HepG2 (cell line): ENCODE results near the gene ZFR. TPM values are rescaled to one million over a fixed set of nuclear protein-coding genes. Genes with fewer than 3 reads are reported as not detected.

Experiments used
- AGO2 ChIP-seq: fragments of 200-400 bp; formaldehyde crosslinking; optimal IDR thresholded peaks from 2 replicates; pipeline ENCODE3; 2017; ENCODE audit warnings: mild to moderate bottlenecking, low read depth, low read length, moderate library complexity
- ARID5B ChIP-seq: IDR thresholded peaks from 2 replicates; pipeline ENCODE4 v1.4.0; 2020; ENCODE audit warnings: mild to moderate bottlenecking, missing genetic modification reagents
- BRD4 ChIP-seq: sonication (generic); formaldehyde crosslinking; IDR thresholded peaks from 2 replicates; pipeline ENCODE4 v1.4.0; 2020; ENCODE audit warnings: missing genetic modification reagents
- CENPX ChIP-seq: sonication (generic); formaldehyde crosslinking; IDR thresholded peaks from 2 replicates; pipeline ENCODE4 v1.9.0; 2021; ENCODE audit warnings: mild to moderate bottlenecking, missing genetic modification reagents, moderate library complexity
- FOXP4 ChIP-seq: sonication (generic); formaldehyde crosslinking; IDR thresholded peaks from 2 replicates; pipeline ENCODE4 v1.4.0; 2020; ENCODE audit warnings: missing genetic modification reagents
- JDP2 ChIP-seq: sonication (generic); formaldehyde crosslinking; IDR thresholded peaks from 2 replicates; pipeline ENCODE4 v1.8.1; 2022; ENCODE audit warnings: missing genetic modification reagents, borderline replicate concordance
- MAFK ChIP-seq, 2 experiments: IDR thresholded peaks in 1 of 2; conservative IDR thresholded peaks in 1 of 2; 2 replicates each; pipeline ENCODE4 v1.6.1; 2011; ENCODE audit warnings: improper control_type of control experiment in 2 of 2, low read length in 2 of 2
- SAP130 ChIP-seq: IDR thresholded peaks from 2 replicates; pipeline ENCODE4 v1.6.1; 2016; ENCODE audit warnings: low read depth
- SPEN ChIP-seq: sonication (generic); formaldehyde crosslinking; IDR thresholded peaks from 2 replicates; pipeline ENCODE4 v1.5.1; 2020; ENCODE audit warnings: low read depth, mild to moderate bottlenecking, missing genetic modification reagents
- TFAP4 ChIP-seq: sonication (generic); IDR thresholded peaks from 2 replicates; pipeline ENCODE4 v1.6.1; 2016; ENCODE audit warnings: low read depth, borderline replicate concordance
- U2AF1 ChIP-seq: fragments of 200-400 bp; formaldehyde crosslinking; optimal IDR thresholded peaks from 2 replicates; pipeline ENCODE3; 2017; ENCODE audit warnings: mild to moderate bottlenecking, low read depth, low read length
- ZBTB33 ChIP-seq: sonication (generic); formaldehyde crosslinking; IDR thresholded peaks from 2 replicates; pipeline ENCODE4 v1.4.0; 2020; ENCODE audit warnings: missing genetic modification reagents
- ZNF350 ChIP-seq: sonication (generic); formaldehyde crosslinking; IDR thresholded peaks from 2 replicates; pipeline ENCODE4 v1.4.0; 2020; ENCODE audit warnings: mild to moderate bottlenecking, low read depth, missing genetic modification reagents, borderline replicate concordance
- ZNF503 ChIP-seq: sonication (generic); formaldehyde crosslinking; IDR thresholded peaks from 2 replicates; pipeline ENCODE4 v1.4.0; 2020; ENCODE audit warnings: missing genetic modification reagents
- ZNF597 ChIP-seq: sonication (generic); formaldehyde crosslinking; IDR thresholded peaks from 2 replicates; pipeline ENCODE4 v1.5.0; 2020; ENCODE audit warnings: missing genetic modification reagents
- ZSCAN9 ChIP-seq: IDR thresholded peaks from 2 replicates; pipeline ENCODE4 v1.6.1; 2016; ENCODE audit warnings: borderline replicate concordance
- polyA plus RNA-seq, 8 experiments: library from polyadenylated mRNA; depleted of rRNA in 3 of 8; stranded (reverse) in 7 of 8; unstranded in 1 of 8; fragments of >200 nt; fragmentation: Illumina TruSeq in 4 of 8; extraction: Trizol in 4 of 8; gene quantifications; 2 replicates each; pipeline versions ENCODE4 v1.2.1 to v1.2.3, GENCODE V29; 2011 to 2016; ENCODE audit warnings: low read depth in 4 of 8, missing spikeins in 1 of 8, mixed read lengths in 1 of 8; ENCODE audit not compliant: insufficient read depth in 1 of 8
- total RNA-seq, 5 experiments: library from RNA; depleted of rRNA; stranded (reverse); fragments of >200 nt; fragmentation: Illumina TruSeq; extraction: Trizol; gene quantifications; 2 replicates each; pipeline ENCODE4 v1.2.3, GENCODE V29; 2016; ENCODE audit warnings: low read depth in 1 of 5

The ZFR gene
- total and polyA plus RNA-seq, 2 of the 13 experiments (the other 11 are each of a cell fraction or from before 2014, with no cell fraction given), result 89.0 to 92.8 TPM

GRCh38 chr5:32390819-32391591, 53.5 kb downstream of the ZFR start (continued):
- TF ChIP-seq FOXP4 (CRISPR knock-in tag), result no peak
- 0 out of 2 replicates have a peak, but pooled peaks have one; percentile 52 for TF ChIP-seq ZSCAN9 (CRISPR knock-in tag)
- TF ChIP-seq TFAP4, result no peak
- no peak for TF ChIP-seq ZNF350 (CRISPR knock-in tag)
- TF ChIP-seq ARID5B (CRISPR knock-in tag), result peak; percentile 45; the same call in 1 of the 2 replicates
- 0 out of 2 replicates have a peak, but pooled peaks have one; percentile 21 for TF ChIP-seq SAP130 (CRISPR knock-in tag)
- peak; percentile 89 for TF ChIP-seq ZBTB33 (CRISPR knock-in tag)
- no peak for TF ChIP-seq JDP2 (CRISPR knock-in tag)
- TF ChIP-seq AGO2, result no peak
- TF ChIP-seq SPEN (CRISPR knock-in tag), result no peak
- TF ChIP-seq MAFK (conservative IDR thresholded peaks at IDR 0.05 in 1 of 2, IDR thresholded peaks at IDR 0.05 in 1 of 2; ENCODE audit: low read length in 2 of 2), result 0 out of 4 replicates have a peak, but pooled peaks of 1 of the 2 experiments have one; percentile 2
- TF ChIP-seq BRD4 (CRISPR knock-in tag), result no peak
- no peak for TF ChIP-seq ZNF503 (CRISPR knock-in tag)
- no peak for TF ChIP-seq CENPX (CRISPR knock-in tag)
- TF ChIP-seq ZNF597 (CRISPR knock-in tag), result no peak
- no peak for TF ChIP-seq U2AF1
